Germinal center (tissue), 1 donor: ENCODE results near the gene PTRH1.

ENCODE experiments used
- DNase-seq: peaks from one replicate; pipeline ENCODE4 v3.0.0; 2012; ENCODE audit warnings: mixed read lengths, low spot score

PTRH1 gene

DNA sequence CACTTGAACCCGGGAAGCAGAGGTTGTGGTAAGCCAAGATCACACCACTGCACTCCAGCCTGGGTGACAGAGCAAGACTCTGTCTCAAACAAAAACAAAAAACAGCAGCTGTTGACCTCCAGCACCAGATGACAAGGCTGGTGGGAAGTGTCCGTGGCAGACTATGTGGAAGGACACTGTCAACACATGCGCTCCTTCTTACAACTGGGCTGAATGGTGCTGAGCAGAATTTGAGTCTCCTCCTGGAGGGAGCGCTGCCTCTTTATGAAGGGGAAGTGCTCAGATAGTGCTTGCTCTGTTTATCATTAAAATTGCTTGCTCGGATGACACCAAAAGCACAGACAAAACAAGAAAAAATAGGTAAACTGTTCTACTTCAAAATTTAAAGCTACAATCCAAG lies 17.9 kb downstream of the PTRH1 start:
- no peak for DNase-seq

DNA sequence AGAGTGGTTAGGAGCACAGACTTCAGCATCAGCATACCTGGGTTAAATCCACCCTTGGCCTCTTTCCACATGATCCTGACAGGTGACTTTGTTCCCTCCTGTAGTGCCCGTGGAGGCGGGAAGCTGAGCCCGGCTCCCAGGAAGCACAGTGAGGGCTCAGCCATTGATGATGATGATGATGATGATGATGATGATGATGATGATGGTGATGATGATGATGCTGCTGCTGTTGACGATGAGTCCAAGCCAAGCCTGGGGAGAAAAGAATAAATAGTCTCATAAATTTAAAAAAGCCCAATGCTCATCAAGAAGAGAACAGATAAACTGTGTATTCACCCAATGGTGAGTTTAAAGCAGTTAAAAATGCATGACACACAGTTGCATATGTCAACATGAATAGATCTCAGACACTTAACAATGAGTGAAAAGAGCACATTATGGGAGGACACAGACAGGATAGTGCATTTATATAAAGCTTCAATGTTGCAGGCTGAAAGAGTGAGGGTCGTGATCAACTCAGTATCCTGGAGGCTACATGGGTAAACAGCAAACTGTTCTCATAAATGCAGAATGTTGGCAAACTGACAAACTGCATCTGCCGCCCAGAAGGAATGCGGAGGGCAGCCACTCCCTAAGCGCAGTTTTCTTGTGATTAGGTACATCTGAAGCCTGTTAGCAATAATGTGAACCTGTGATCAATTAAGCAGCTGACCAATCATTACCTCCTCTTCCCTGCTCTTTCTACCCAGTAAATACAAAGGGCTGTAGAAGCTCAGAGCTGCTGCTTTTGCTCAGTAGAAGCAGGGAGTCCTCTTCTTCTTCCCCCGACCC lies 20.4 kb downstream of the PTRH1 start:
- no peak for DNase-seq

DNA sequence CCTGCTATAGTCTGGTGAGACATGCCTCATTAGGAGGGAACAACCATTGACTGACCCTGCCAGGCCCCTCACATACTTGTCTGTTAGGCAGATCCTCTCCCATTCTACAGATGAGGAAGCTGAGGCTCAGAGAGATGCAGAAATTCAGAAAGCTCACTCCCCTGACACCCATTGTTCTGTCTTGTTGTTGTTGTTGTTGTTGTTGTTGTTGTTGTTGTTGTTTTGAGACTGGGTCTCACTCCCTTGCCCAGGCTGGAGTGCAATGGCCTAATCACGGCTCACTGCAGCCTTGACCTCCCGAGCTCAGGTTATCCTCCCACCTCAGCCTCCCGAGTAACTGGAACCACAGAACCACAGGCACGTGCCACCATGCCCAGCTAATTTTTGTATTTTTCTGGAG lies 21.8 kb downstream of the PTRH1 start:
- DNase-seq = no peak

DNA sequence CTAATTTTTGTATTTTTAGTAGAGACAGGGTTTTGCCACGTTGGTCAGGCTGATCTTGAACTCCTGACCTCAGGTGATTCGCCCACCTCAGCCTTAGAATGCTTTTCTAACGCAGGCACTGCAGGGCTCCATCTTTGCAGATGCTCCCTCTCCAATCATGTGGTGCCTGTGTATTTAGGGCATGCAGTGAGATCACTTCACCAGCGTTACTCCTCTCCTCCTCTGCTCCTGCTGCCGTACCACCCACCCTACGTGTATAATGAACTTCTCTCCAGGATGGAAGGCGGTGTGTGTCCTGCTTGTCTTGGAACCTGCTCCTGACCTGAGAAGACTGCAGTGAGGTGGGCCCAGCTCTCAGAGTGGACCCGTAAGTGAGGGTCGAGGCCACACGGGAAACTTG lies 22.3 kb downstream of the PTRH1 start:
- no peak for DNase-seq

DNA sequence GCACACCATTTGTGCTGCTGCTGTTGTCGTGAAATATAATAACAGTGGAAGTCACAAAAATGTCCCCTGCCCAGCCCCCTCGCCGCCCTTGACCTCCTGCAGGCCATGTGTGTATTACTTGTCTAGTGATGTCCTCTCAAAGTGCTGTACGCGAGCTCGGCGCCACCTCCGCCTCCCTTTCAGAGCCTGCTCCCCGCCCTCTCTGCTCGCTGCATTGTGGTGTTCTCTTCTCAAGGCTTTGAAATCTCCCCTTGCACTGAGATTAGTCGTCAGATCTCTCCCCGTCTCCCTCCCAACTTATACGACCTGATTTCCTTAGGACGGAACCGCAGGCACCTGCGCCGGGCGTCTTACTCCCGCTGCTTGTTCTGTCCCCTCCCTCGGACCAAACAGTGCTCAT lies 23.4 kb downstream of the PTRH1 start:
- DNase-seq = no peak

DNA sequence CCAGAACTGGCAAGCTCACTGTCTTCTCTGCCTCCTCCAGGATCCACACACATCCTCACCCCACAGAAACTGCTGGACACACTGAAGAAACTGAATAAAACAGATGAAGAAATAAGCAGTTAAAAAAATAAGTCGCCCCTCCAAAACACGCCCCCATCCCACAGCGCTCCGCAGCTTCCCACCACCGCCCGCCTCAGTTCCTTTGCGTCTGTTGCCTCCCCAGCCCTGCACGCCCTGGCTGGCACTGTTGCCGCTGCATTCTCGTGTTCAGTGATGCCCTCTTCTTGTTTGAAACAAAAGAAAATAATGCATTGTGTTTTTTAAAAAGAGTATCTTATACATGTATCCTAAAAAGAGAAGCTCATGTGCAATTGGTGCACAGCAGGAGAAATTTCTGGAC lies 24.7 kb downstream of the PTRH1 start:
- no peak for DNase-seq

DNA sequence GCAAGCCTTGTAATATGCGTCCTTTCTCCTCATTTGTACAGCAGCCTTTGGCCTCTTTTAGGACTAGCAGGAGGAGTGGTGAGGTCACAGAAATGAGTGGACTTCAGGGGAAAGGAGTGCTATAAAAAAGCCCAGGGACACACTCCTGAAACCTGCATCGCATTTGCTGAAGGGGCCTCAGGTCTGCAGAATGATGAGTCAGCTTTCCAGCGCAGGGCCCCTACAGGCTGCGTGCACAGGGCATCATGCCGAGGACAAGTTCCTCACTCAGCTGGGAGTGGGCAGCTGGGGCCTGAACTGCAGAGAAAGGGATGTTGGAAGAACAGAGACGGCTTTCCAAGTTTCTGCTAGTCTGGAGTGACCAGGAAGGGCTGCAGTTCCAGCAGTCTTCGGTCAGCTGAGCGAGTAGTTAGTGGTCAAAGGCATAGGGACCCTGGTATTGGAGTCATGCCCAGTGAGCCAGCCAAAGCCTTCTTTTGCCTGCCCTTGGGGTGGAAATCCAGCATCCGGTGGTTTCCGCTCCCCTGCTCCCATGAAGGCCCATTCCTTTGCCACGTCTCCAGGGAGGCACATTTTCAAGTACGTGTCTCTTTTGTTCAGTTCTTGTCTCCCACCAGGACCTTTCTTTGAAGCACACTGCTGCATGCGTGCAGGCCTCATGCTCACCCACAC lies 26.0 kb downstream of the PTRH1 start:
- DNase-seq = no peak

DNA sequence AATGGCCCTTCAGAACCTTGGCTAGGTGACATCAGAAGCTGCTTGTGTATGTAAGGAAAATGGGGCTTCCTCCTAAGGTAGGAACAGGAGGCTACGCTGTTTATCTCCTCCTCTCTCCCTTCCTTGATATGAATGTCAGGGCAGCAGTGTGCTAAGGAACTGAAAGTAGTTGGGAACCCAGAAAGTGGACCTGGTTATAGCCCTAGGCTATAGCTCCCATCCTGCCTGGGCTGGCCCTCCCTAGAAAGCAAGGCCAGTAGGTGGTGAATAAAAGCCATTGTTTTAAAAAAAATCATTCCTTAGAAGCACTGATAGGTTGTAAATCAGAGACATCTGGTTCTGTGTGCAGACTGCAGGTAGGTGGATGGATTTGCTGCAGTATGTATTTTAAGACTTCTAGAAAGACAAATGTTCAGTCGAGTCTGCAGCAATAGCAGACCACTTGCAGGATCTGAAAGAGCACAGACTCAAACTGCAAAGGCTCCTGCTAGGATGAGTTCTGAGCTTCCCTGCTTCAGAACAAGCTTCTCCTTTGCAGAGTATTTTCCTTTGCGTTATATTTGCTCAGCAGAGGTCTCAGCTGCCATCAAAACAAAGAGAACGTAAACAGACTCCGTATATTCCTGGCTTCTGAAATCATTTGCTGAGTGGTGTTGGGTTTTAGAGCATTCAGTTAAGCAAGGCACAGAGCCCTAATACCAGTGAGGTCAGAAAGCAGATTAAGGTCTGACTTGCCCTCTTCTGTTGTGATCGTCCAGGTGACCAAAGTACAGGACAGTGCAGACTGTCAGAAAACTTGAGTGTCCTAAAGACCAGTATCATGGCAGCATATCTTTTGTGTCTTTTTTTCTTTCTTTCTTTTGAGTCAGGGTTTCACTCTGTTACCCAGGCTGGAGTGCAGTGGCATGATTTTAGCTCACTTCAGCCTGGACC lies 28.7 kb downstream of the PTRH1 start:
- DNase-seq = no peak

DNA sequence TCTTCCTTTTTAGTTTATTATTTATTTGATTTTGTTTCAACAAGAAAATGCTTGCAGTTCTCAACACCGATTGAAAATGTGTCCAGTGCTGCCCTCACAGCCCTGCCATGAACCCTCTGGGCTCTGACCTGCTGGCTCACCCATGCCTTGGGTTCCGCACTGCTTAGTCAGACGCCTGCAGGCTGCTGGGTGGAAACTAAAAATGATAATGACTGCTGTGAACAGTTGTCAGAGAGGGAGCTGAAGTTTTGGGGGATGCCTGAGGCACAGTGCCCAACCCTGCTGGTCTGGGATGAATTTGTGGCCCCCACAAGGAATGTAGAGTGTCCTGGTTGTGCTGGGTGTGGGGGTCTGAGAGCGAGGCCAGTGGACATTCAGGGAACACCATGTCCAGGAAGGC lies 30.9 kb downstream of the PTRH1 start:
- no peak for DNase-seq

DNA sequence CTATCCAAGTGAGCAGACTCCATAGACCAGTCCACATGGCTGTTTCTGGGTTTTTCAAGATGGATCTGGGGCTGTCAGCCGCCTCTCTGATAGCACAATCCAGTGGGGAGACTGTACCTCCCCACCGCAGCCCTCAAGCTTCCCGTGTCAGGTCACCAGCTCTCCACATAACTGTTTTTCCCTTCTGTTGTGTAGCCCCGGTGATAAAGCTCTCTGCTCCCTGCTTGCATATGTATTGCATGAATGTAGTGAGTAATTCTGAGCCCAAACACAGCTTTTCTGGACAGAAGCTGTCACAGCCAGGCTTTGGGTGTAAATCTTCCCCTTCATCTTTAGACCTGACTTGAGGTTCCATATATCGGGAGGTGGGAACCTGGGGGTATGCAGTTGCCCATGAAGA lies 31.7 kb downstream of the PTRH1 start:
- no peak for DNase-seq

DNA sequence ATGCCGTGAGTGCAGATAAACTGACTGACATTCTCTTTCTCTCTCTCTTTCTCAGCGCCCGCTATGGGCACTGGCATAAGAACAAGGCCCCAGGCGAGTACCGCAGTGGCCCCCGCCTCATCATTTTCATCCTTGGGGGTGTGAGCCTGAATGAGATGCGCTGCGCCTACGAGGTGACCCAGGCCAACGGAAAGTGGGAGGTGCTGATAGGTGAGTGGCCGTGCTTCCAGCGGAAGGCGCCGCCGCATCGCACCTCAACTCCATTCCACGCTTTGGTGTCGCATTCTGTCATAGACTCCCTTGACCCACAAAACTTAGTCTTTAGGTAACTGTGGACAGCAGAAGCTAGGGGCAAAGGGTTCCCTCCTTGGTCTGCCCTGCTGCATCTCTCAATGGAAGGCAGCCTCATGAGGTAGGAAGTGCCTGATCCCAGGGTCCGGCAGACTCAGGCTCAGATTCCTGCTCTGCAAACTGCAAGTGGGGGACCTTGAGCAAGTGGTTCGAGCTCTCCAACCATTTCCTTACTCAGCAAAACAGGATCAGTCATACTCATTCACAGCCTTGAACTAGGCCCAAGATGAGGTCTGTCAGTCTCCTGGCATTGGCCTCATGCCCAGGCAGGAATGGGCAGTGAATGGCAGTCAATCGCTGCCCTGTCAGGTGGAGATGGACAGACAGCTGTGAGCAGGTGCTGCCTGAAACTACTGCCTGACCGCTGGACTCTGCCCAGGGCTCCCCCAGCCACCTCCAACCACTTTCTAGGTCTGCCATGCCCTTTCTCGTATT lies 32.9 kb downstream of the PTRH1 start:
- no peak for DNase-seq

DNA sequence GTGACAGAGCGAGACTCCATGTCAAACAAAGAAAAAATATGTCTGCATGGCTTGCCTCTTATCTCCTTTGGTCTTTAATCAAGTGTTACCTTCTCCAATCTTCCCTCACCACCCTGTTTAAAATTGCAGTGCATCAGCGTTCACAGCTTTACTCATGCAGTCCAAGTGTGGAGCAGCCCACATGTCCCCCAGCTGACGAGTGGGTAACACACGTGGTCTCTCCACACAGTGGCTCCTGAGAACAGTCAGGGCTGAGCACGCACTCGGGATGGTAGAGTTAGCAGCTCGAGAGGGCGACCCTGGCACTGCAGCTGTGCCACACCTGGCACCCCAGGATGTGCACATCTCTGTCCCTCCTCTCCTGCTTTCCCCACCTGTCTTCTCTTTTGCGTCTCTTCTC lies 34.6 kb downstream of the PTRH1 start:
- no peak for DNase-seq

DNA sequence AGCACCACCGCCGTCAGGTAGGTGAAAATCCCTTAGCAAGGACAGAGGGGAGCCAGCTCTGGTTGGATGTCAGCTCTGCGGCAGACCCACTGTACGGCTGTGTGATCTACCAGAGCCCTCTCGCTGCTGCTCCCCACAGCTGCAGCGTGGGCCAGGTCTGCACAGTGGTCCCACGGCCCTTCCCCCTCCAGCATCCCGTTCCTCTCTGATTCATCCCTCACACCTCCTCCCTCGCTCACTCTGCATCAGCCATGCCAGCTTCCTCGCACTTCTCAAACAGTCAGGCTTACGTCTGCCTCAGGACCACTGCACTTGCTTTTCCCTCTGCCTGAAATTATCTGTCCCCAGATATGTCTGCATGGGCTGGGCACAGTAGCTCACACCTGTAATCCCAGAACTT lies 35.2 kb downstream of the PTRH1 start:
- no peak for DNase-seq

DNA sequence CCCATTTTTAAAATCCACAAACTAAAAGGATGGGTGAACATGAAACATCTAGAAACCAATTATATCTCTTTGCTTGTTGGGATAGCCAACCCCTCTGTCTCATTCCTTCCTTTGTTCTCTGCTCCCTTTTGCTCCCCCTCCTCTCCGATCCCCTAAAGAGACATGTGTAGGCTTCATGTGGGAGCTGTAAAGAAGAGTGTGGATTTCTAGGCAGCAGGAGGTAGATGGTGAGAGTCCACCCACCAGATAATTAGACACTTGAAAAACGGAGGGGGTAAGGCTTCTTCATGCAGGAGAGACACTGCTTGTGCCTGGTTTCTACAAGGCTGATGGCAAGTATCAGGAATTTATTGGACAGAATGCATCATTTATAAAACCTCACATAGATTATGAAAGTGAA lies 36.0 kb downstream of the PTRH1 start:
- no peak for DNase-seq

DNA sequence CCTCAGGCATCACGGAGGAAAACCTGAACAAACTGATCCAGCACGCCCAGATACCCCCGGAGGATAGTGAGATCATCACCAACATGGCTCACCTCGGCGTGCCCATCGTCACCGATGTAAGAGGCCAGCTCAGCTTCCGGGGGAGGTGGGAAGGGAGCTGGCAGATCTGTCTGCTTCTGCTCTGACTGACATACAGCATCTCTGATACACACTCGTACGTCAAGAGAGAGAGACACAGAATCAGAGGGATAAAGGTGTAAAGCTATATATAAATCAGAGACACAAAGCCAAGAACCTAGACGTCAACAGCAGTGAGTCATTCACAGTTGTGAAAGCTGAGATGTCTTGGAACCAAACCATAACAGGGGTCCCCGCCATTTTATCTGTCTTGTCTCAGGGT lies 38.8 kb downstream of the PTRH1 start:
- DNase-seq = no peak

DNA sequence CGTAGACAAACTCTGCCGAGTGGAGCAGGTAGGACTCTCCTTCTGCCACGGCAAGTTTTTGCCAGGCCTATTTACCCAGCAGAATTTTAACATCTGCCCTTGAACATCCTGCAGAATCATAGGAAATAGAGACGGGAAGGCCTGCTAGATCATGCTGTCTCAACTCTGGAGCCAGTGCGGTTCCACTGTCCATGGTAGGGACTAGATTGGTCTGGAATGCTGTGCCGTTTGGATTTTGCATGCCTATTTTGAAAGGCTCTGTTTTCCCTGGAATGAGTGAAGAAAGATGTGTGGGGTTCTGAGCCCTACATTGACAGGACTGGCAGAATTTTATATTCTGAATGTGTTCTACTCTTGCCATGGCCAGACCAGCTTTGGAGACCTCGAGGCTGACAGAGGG lies 42.2 kb downstream of the PTRH1 start:
- DNase-seq = no peak

DNA sequence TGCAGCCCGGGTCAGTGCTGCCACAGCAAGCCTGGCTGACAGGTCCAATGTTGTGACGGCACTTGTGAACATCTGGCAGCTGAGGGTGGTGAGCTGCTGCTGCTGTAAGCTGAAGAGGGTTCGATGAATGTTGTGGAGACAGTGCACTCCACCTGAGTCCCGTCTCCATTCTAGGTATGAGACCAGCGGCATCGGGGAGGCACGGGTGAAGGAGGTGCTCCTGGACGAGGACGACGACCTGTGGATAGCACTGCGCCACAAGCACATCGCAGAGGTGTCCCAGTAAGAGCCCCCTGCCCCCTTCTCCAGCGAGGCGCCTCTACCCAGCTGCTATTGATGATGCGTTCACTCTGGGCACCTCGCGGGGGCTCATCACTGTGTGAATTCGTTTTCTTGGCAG lies 47.6 kb downstream of the PTRH1 start:
- DNase-seq = no peak

DNA sequence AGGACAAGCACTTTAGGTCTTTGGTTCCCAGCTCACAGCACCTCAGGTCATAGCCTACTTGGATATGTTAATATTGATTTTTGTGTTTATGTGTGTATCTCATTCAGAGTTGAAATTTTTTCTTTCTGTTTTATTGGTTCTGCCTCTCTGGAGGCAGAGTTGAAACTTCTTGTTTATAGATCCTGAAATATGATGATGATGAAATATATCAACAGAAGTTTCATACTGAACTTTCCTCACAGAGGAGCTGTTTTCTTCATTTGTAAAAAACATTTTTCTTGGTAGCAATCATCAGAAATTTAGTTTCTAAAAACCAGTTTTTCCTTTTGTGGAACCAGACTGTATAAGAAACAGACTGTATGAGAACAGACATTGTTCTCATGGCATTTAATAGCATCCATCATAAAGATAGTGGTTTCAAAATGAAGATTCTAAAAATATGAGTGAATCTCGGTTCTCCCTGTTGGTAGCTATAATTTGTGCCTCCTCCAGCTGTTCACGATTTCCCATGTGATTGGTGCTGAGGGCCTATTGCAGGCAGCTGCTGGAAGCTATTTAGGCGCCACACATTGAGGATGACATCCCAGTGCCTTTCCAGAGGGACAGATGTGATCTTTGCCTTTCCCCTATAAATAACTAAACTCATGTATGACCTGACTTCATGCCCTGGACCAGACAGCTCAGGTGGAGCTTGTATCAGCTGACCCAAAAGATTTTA lies 48.2 kb downstream of the PTRH1 start:
- DNase-seq = no peak

DNA sequence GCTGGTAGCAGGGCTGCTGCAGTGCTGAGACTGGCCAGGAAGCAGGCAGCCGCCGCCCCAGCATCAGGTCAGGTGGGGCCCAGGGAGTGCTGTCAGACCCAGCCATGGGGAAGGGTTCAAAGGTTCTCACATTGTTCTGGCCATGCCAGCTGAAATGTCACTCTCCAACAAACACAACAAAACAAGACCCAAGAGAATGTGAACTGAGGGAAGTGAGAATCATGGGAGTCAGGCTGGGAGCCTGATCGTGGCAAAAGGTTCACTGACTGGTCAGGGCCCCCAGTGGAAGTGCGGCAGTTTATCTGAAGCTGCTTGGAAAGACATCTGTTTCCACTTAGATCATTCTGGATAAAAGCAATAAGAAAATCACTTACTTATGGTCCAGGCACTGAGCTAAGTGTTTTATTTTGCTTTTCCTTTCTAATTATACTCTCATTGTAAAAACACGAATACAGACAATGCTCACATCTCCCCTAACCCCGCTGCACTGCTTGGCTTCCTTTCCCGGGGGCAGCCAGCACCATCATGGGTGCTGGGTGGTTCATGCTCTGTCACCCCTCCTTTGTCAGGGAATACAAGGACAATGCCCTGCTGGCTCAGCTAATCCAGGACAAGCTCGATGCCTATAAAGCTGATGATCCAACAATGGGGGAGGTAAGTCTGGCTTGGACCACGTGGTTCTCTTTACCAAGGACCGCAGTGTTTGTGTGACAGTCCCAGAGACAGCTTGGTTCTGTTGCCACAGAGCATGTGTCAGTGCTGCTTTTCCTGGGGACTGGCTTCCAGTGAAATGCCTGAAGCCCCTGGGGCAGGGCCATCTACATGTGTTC lies 50.6 kb downstream of the PTRH1 start:
- DNase-seq = no peak

DNA sequence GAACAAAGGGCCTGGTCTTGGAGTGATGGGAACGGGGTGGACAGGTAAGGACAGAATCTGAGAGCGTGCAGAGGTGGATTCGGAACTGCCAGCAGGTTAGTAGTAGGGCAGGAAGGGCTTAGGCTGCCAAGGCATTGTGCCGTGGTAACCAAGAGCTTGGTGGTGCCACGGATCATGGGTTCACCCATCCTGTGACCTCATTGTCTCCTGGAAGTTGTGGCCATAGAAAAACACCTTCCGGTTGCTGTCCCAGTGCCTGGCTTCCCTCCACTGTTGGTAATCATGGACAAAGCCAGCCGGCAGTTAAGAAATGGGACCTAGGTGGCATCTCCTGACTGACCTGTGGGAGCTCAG lies 51.2 kb downstream of the PTRH1 start:
- no peak for DNase-seq
